AG20443 (cell line): ENCODE measurements around the gene NSD2.
A peak's percentile ranks its signal among the peaks of the same experiment; 100 is the strongest.

Experiments used
- DNase-seq: peaks from one replicate; pipeline ENCODE4 v3.0.0; 2012; ENCODE audit warnings: low spot score, mixed read lengths

Gene NSD2

GRCh38 chr4:1971456-1972200 is 100.4 kb downstream of the NSD2 start:
- no peak for DNase-seq

GRCh38 chr4:1972414-1972813 is 101.2 kb downstream of the NSD2 start:
- no peak for DNase-seq

- DNase-seq, result no peak
Measured at GRCh38 chr4:1973218-1973617, 102.0 kb downstream of the NSD2 start.

- DNase-seq, result no peak
Measured at GRCh38 chr4:1973661-1974060, 102.5 kb downstream of the NSD2 start.

GRCh38 chr4:1974840-1975239 is 103.6 kb downstream of the NSD2 start:
- DNase-seq, result no peak

GRCh38 chr4:1975391-1975801 is 104.2 kb downstream of the NSD2 start:
- DNase-seq, result no peak

- DNase-seq, result no peak
Measured at GRCh38 chr4:1975880-1976279, 104.7 kb downstream of the NSD2 start.

GRCh38 chr4:1976416-1977352 is 105.5 kb downstream of the NSD2 start:
- no peak for DNase-seq

GRCh38 chr4:1978226-1978625 is 107.0 kb downstream of the NSD2 start:
- no peak for DNase-seq

GRCh38 chr4:1978741-1979476 is 107.7 kb downstream of the NSD2 start:
- no peak for DNase-seq

- no peak for DNase-seq
Measured at GRCh38 chr4:1979477-1980196, 108.4 kb downstream of the NSD2 start.

GRCh38 chr4:1980561-1981041 is 109.4 kb downstream of the NSD2 start:
- DNase-seq, result no peak

GRCh38 chr4:1981251-1982058 is 110.3 kb downstream of the NSD2 start:
- DNase-seq, result peak; percentile 63

- DNase-seq, result no peak
Measured at GRCh38 chr4:1982124-1983052, 111.2 kb downstream of the NSD2 start.

GRCh38 chr4:1983053-1983845 is 112.1 kb downstream of the NSD2 start:
- no peak for DNase-seq

GRCh38 chr4:1983846-1984405 is 112.7 kb downstream of the NSD2 start:
- no peak for DNase-seq

- DNase-seq, result no peak
Measured at GRCh38 chr4:1984406-1985191, 113.4 kb downstream of the NSD2 start.

GRCh38 chr4:1985294-1985693 is 114.1 kb downstream of the NSD2 start:
- DNase-seq, result no peak
